GM06990 (cell line): Measurements from ENCODE around the gene LIMA1.

Source experiments
- DNase-seq: peaks from one replicate; pipeline ENCODE4 v3.0.0-alpha.2; 2011; ENCODE audit not compliant: insufficient read length; ENCODE audit errors: extremely low read depth
- H3K27me3 ChIP-seq: replicated peaks from 2 replicates; pipeline ENCODE4 v1.6.0; 2011; ENCODE audit warnings: low read length; ENCODE audit not compliant: control insufficient read depth, insufficient read depth
- H3K36me3 ChIP-seq: 2 replicates; pipeline ENCODE4 v1.5.1; 2011; ENCODE audit warnings: low read length; ENCODE audit not compliant: control insufficient read depth, insufficient read depth
- H3K4me3 ChIP-seq: replicated peaks from 2 replicates; pipeline ENCODE4 v1.5.1; 2011; ENCODE audit warnings: low read depth, mild to moderate bottlenecking, control low read depth, low read length
- CTCF ChIP-seq: IDR thresholded peaks from 2 replicates; pipeline ENCODE4 v1.5.1; 2011; ENCODE audit warnings: low read length, control low read depth, mild to moderate bottlenecking, inconsistent platforms; ENCODE audit not compliant: insufficient read depth, poor library complexity, severe bottlenecking

The LIMA1 gene

GRCh38 chr12:50261654-50262053, 21.7 kb downstream of the LIMA1 start:
- TF ChIP-seq CTCF: no peak
- no peak overlapping the region for H3K4me3 ChIP-seq
- H3K27me3 ChIP-seq: no peaks in the 10 kb centered on the region
- no peak for DNase-seq
- no peaks in the 10 kb centered on the region for H3K36me3 ChIP-seq

- no peak for TF ChIP-seq CTCF
- Histone ChIP-seq H3K27me3 (no peaks in the 10 kb centered on the region), H3K36me3 (no peaks in the 10 kb centered on the region), H3K4me3 (no peak overlapping the region)
- no peak for DNase-seq
Measured at GRCh38 chr12:50258167-50258551, 25.2 kb downstream of the LIMA1 start.

- no peaks in the 10 kb centered on the region for H3K36me3 ChIP-seq
- H3K4me3 ChIP-seq: no peak overlapping the region
- DNase-seq: no peak
- H3K27me3 ChIP-seq: no peaks in the 10 kb centered on the region
- TF ChIP-seq CTCF: no peak
Measured at GRCh38 chr12:50257236-50258166, 25.8 kb downstream of the LIMA1 start.

- Histone ChIP-seq H3K27me3 (no peaks in the 10 kb centered on the region), H3K36me3 (no peaks in the 10 kb centered on the region), H3K4me3 (no peak overlapping the region)
- DNase-seq: no peak
- TF ChIP-seq CTCF: no peak
Measured at GRCh38 chr12:50256761-50257160, 26.6 kb downstream of the LIMA1 start.

- Histone ChIP-seq H3K4me3 (no peak overlapping the region), H3K27me3 (no peaks in the 10 kb centered on the region), H3K36me3 (no peaks in the 10 kb centered on the region)
- TF ChIP-seq CTCF: no peak
- no peak for DNase-seq
Measured at GRCh38 chr12:50252977-50253602, 30.2 kb downstream of the LIMA1 start.
